ENCODE measurements around the gene DAB1.

Gene DAB1

GRCh38 chr1:57131701-57132394, 292.0 kb downstream of the DAB1 start:
- no peaks in the 10 kb centered on the region; the same call in 1 of the 2 replicates for H3K27me3 ChIP-seq (replicated peaks; ENCODE audit: control insufficient read depth, insufficient read depth, low read length)
- no peak for DNase-seq (ENCODE audit: extremely low read depth, insufficient read length)

GRCh38 chr1:57131257-57131656, 292.6 kb downstream of the DAB1 start:
- Histone ChIP-seq H3K27me3 (replicated peaks; ENCODE audit: control insufficient read depth, insufficient read depth, low read length) (no peaks in the 10 kb centered on the region; the same call in 1 of the 2 replicates), H3K4me3 (replicated peaks; ENCODE audit: low read depth, low read length) (no peak overlapping the region), H3K36me3 (ENCODE audit: control insufficient read depth, insufficient read depth, low read length) (no peaks in the 10 kb centered on the region)
- no peak for TF ChIP-seq CTCF (IDR thresholded peaks at IDR 0.05; ENCODE audit: insufficient read depth, low read length, poor library complexity, severe bottlenecking)
- no peak for DNase-seq (ENCODE audit: extremely low read depth, insufficient read length)

More at GRCh38 chr1:57131701-57132394, 292.0 kb downstream of the DAB1 start:
- no peak for TF ChIP-seq CTCF (IDR thresholded peaks at IDR 0.05; ENCODE audit: insufficient read depth, low read length, poor library complexity, severe bottlenecking)
- Histone ChIP-seq H3K36me3 (ENCODE audit: control insufficient read depth, insufficient read depth, low read length) (no peaks in the 10 kb centered on the region), H3K4me3 (replicated peaks; ENCODE audit: low read depth, low read length) (no peak overlapping the region)

GRCh38 chr1:57129865-57130264, 294.0 kb downstream of the DAB1 start:
- no peaks in the 10 kb centered on the region; the same call in 1 of the 2 replicates for H3K27me3 ChIP-seq (replicated peaks; ENCODE audit: control insufficient read depth, insufficient read depth, low read length)
- no peak for DNase-seq (ENCODE audit: extremely low read depth, insufficient read length)
- no peak for TF ChIP-seq CTCF (IDR thresholded peaks at IDR 0.05; ENCODE audit: insufficient read depth, low read length, poor library complexity, severe bottlenecking)
- H3K4me3 ChIP-seq (replicated peaks; ENCODE audit: low read depth, low read length): no peak overlapping the region
- no peaks in the 10 kb centered on the region for H3K36me3 ChIP-seq (ENCODE audit: control insufficient read depth, insufficient read depth, low read length)

GRCh38 chr1:57127976-57128375, 295.9 kb downstream of the DAB1 start:
- Histone ChIP-seq H3K27me3 (replicated peaks; ENCODE audit: control insufficient read depth, insufficient read depth, low read length) (no peaks in the 10 kb centered on the region; the same call in 1 of the 2 replicates), H3K4me3 (replicated peaks; ENCODE audit: low read depth, low read length) (no peak overlapping the region), H3K36me3 (ENCODE audit: control insufficient read depth, insufficient read depth, low read length) (no peaks in the 10 kb centered on the region)
- DNase-seq (ENCODE audit: extremely low read depth, insufficient read length): no peak
- no peak for TF ChIP-seq CTCF (IDR thresholded peaks at IDR 0.05; ENCODE audit: insufficient read depth, low read length, poor library complexity, severe bottlenecking)

GRCh38 chr1:57124768-57125446, 299.0 kb downstream of the DAB1 start:
- H3K36me3 ChIP-seq (ENCODE audit: control insufficient read depth, insufficient read depth, low read length): no peaks in the 10 kb centered on the region
- no peaks in the 10 kb centered on the region; the same call in 1 of the 2 replicates for H3K27me3 ChIP-seq (replicated peaks; ENCODE audit: control insufficient read depth, insufficient read depth, low read length)
- peak; percentile 31 for TF ChIP-seq CTCF (IDR thresholded peaks at IDR 0.05; ENCODE audit: insufficient read depth, low read length, poor library complexity, severe bottlenecking)
- DNase-seq (ENCODE audit: extremely low read depth, insufficient read length): peak; percentile 13
- no peak overlapping the region for H3K4me3 ChIP-seq (replicated peaks; ENCODE audit: low read depth, low read length)

Data from GM06990 (cell line).